Right lobe of liver (tissue), 6 donors: ENCODE results near the gene BAG5. TPM values are rescaled to one million over a fixed set of nuclear protein-coding genes. Genes with fewer than 3 reads are reported as not detected.

Experiments
- ATAC-seq, 4 donors: fragments of 200-7000 bp; cut with Tn5 transposase; one replicate each; pipeline ENCODE4 v1.9.1; 2020; ENCODE audit warnings: mild to moderate bottlenecking in 4 of 4, moderate library complexity in 4 of 4
- DNase-seq, 3 donors: peaks; one replicate each; pipeline ENCODE4 v3.0.0-alpha.2; 2020
- H3K27ac ChIP-seq, 3 donors: fragments of 200-600 bp; one replicate each; pipeline ENCODE4 v1.8.0; 2022
- H3K27me3 ChIP-seq, 2 donors: fragments of 200-600 bp; one replicate each; pipeline ENCODE4 v1.8.0; 2022
- H3K36me3 ChIP-seq, 4 donors: fragments of 200-600 bp; sonication (generic) in 1 of 4; one replicate each; pipeline versions ENCODE4 v1.5.1 to v1.8.0; 2017 to 2022; ENCODE audit warnings: control low read depth in 1 of 4
- H3K4me1 ChIP-seq, 4 donors: fragments of 200-600 bp; sonication (generic) in 1 of 4; one replicate each; pipeline versions ENCODE4 v1.5.1 to v1.8.0; 2017 to 2022; ENCODE audit warnings: control low read depth in 1 of 4
- H3K4me3 ChIP-seq, 3 donors: fragments of 200-600 bp; one replicate each; pipeline ENCODE4 v1.8.0; 2022
- H3K9me3 ChIP-seq, 4 donors: fragments of 200-600 bp; sonication (generic) in 1 of 4; one replicate each; pipeline versions ENCODE4 v1.5.1 to v1.8.0; 2017 to 2022; ENCODE audit warnings: control low read depth in 1 of 4
- CTCF ChIP-seq, 4 donors: fragments of 200-600 bp in 3 of 4; fragments of 450-650 bp in 1 of 4; IDR thresholded peaks; one replicate each; pipeline versions ENCODE4 v1.5.1 to v1.8.0; 2016 to 2022; ENCODE audit warnings: antibody characterized with exemption in 4 of 4, mild to moderate bottlenecking in 2 of 4
- POLR2A ChIP-seq: fragments of 450-650 bp; IDR thresholded peaks from one replicate; pipeline ENCODE4 v1.6.1; 2017; ENCODE audit warnings: antibody characterized with exemption, mild to moderate bottlenecking
- WGBS: methylation state at CpG from one replicate; pipeline ENCODE4 v1.1.6; 2018; ENCODE audit warnings: low coverage, low lambda C conversion rate; ENCODE audit not compliant: insufficient coverage; ENCODE audit errors: missing lambda C conversion rate; 5-methylcytosine and 5-hydroxymethylcytosine counted together
- intact Hi-C, 2 donors: fragments of 100-400 bp; cut with DNase I; formaldehyde crosslinking; loops; one replicate each; pipeline versions ENCODE4 v1.11.2 to v1.14.1; 2022
- total RNA-seq, 6 experiments: library from RNA; depleted of rRNA in 2 of 6; stranded (reverse); fragments of >200 nt in 2 of 6; fragmentation: NEBNext Ultra II Directional in 3 of 6; extraction: Animal tissue kit (Norgen Biotek cat#: 25700) in 3 of 6; gene quantifications; one replicate each; pipeline versions ENCODE4 v1.1.0 to v1.2.4, GENCODE V29; 2016 to 2023
- donor health status: DM: no; HTN: yes; CAD: no.
- donor health status: DM: no; HTN: no; CAD: no.
- donor health status: DM: no; HTN: no; CAD: no.
- donor health status: DM: no; HTN: yes; CAD: no.
- donor health status: DM: no; HTN: yes; CAD: no.

Gene BAG5
- total RNA-seq, 6 experiments from 2014 or later, result 6.5 to 11.4 (median 10.9) TPM

- TF ChIP-seq CTCF (IDR thresholded peaks at IDR 0.05), result no peak
- TF ChIP-seq POLR2A, result no peak
- no peaks in the 10 kb centered on the region for H3K36me3 ChIP-seq
- no peaks in the 10 kb centered on the region for H3K9me3 ChIP-seq
- DNase-seq (peak in 1 of 3 donors; percentile 18), ATAC-seq (no peak)
- 100% methylated on average over 1 of the region's 35 CpGs for WGBS
- intact Hi-C loops, result loop anchor here (5.0 to 10.0 kb wide), 2 partner anchors 42 to 50 kb away; no protein-coding TSS in a partner anchor
- H3K4me3 ChIP-seq, result no peak overlapping the region
- no peaks in the 10 kb centered on the region for H3K27me3 ChIP-seq
- no peak overlapping the region for H3K27ac ChIP-seq
- H3K4me1 ChIP-seq, result no peaks in the 10 kb centered on the region
Observed at GRCh38 chr14:103544388-103545218, 17.9 kb downstream of the BAG5 start.

GRCh38 chr14:103543721-103544387 lies 18.6 kb downstream of the BAG5 start:
- H3K4me3 ChIP-seq, result no peak overlapping the region
- TF ChIP-seq CTCF (IDR thresholded peaks at IDR 0.05) (no peak), POLR2A (no peak)
- ATAC-seq, result peak in 2 of 4 donors; percentile 8 to 31
- WGBS, result 32% methylated on average over 3 of the region's 19 CpGs
- H3K9me3 ChIP-seq, result no peaks in the 10 kb centered on the region
- no peaks in the 10 kb centered on the region for H3K36me3 ChIP-seq
- no peaks in the 10 kb centered on the region for H3K4me1 ChIP-seq
- intact Hi-C loops, result loop anchor here in 1 of 2 donors (10.0 kb wide), 1 partner anchor 49 kb away; no protein-coding TSS in a partner anchor
- no peak overlapping the region for H3K27ac ChIP-seq
- DNase-seq, result peak in 2 of 3 donors; percentile 40 to 67
- no peaks in the 10 kb centered on the region for H3K27me3 ChIP-seq

GRCh38 chr14:103543140-103543539 lies 19.3 kb downstream of the BAG5 start:
- no peak for TF ChIP-seq POLR2A
- TF ChIP-seq CTCF (IDR thresholded peaks at IDR 0.05), result no peak
- Histone ChIP-seq H3K4me1 (no peaks in the 10 kb centered on the region), H3K9me3 (no peaks in the 10 kb centered on the region), H3K27me3 (no peaks in the 10 kb centered on the region), H3K27ac (no peak overlapping the region), H3K36me3 (no peaks in the 10 kb centered on the region), H3K4me3 (no peak overlapping the region)
- WGBS, result 100% methylated on average over 2 of the region's 10 CpGs
- no peak for ATAC-seq
- peak in 1 of 3 donors; percentile 14 for DNase-seq
- intact Hi-C loops, result loop anchor here in 1 of 2 donors (10.0 kb wide), 1 partner anchor 48 kb away; no protein-coding TSS in a partner anchor

- intact Hi-C loops, result loop anchor here in 1 of 2 donors (10.0 kb wide), 1 partner anchor 48 kb away; no protein-coding TSS in a partner anchor
- TF ChIP-seq POLR2A (no peak), CTCF (IDR thresholded peaks at IDR 0.05) (no peak)
- Histone ChIP-seq H3K27ac (no peak overlapping the region), H3K27me3 (no peaks in the 10 kb centered on the region), H3K36me3 (no peaks in the 10 kb centered on the region), H3K4me1 (no peaks in the 10 kb centered on the region), H3K4me3 (no peak overlapping the region), H3K9me3 (no peaks in the 10 kb centered on the region)
- WGBS, result no CpG with 5 or more reads among the region's 18 CpGs
- no peak for ATAC-seq
- peak in 1 of 3 donors; percentile 19 for DNase-seq
Observed at GRCh38 chr14:103542605-103543088, 19.8 kb downstream of the BAG5 start.
